OCI-LY1 (cell line): ENCODE results near the gene TMEM164.

Experiments used
- H2AFZ ChIP-seq: fragments of 200-600 bp; sonication (generic), shearing (Covaris generic); 2 replicates; pipeline ENCODE4 v1.6.0; 2014; ENCODE audit warnings: antibody characterized with exemption, mild to moderate bottlenecking, low read length
- H3F3A ChIP-seq: fragments of 200-600 bp; sonication (generic), shearing (Covaris generic); 2 replicates; pipeline ENCODE4 v1.6.0; 2014; ENCODE audit warnings: mild to moderate bottlenecking, antibody characterized with exemption, low read length, moderate library complexity; ENCODE audit not compliant: insufficient read depth
- H3K27ac ChIP-seq: fragments of 200-600 bp; sonication (generic); 2 replicates; pipeline ENCODE4 v1.5.1; 2014; ENCODE audit warnings: low read length, mixed run types, mild to moderate bottlenecking, low read depth; ENCODE audit not compliant: poor library complexity, severe bottlenecking
- H3K27me3 ChIP-seq: fragments of 200-600 bp; sonication (generic); 2 replicates; pipeline ENCODE4 v1.6.0; 2014; ENCODE audit warnings: antibody characterized with exemption, mild to moderate bottlenecking, low read length, moderate library complexity; ENCODE audit not compliant: insufficient read depth
- H3K36me3 ChIP-seq: fragments of 200-600 bp; sonication (generic); 2 replicates; pipeline ENCODE4 v1.6.1; 2014; ENCODE audit warnings: mild to moderate bottlenecking, antibody characterized with exemption, low read length, moderate library complexity, mixed read lengths; ENCODE audit not compliant: insufficient read depth
- H3K4me1 ChIP-seq: fragments of 200-600 bp; sonication (generic); 2 replicates; pipeline ENCODE4 v1.5.1; 2014; ENCODE audit warnings: mild to moderate bottlenecking, low read length, moderate library complexity; ENCODE audit not compliant: insufficient read depth, severe bottlenecking
- H3K4me2 ChIP-seq: fragments of 200-600 bp; sonication (generic), shearing (Covaris generic); 2 replicates; pipeline ENCODE4 v1.6.1; 2014; ENCODE audit warnings: low read length
- H3K4me3 ChIP-seq: fragments of 200-600 bp; sonication (generic); 2 replicates; pipeline ENCODE4 v1.5.1; 2014; ENCODE audit warnings: low read length, low read depth, mild to moderate bottlenecking, mixed read lengths; ENCODE audit not compliant: poor library complexity, severe bottlenecking
- H3K79me2 ChIP-seq: fragments of 200-600 bp; shearing (Covaris generic); 2 replicates; pipeline ENCODE4 v1.6.1; 2016; ENCODE audit warnings: mixed run types, low read length, mixed read lengths; ENCODE audit not compliant: insufficient read depth
- H3K9ac ChIP-seq: fragments of 200-600 bp; sonication (generic), shearing (Covaris generic); 2 replicates; pipeline ENCODE4 v1.6.1; 2014; ENCODE audit warnings: mild to moderate bottlenecking, low read length, mixed read lengths
- H3K9me2 ChIP-seq: fragments of 200-600 bp; sonication (generic), shearing (Covaris generic); 2 replicates; pipeline ENCODE4 v1.6.1; 2014; ENCODE audit warnings: low read depth, mild to moderate bottlenecking, low read length, mixed read lengths
- H3K9me3 ChIP-seq: fragments of 200-600 bp; shearing (Covaris generic); 2 replicates; pipeline ENCODE4 v1.6.1; 2014; ENCODE audit warnings: low read length, mixed read lengths
- H4K20me1 ChIP-seq: fragments of 200-600 bp; sonication (generic), shearing (Covaris generic); 2 replicates; pipeline ENCODE4 v1.6.0; 2016; ENCODE audit warnings: mild to moderate bottlenecking, low read length; ENCODE audit not compliant: insufficient read depth
- CTCF ChIP-seq: fragments of 200-600 bp; sonication (generic), shearing (Covaris generic); IDR thresholded peaks from 2 replicates; pipeline ENCODE4 v1.5.1; 2017; ENCODE audit warnings: mild to moderate bottlenecking, antibody characterized with exemption, low read length, moderate library complexity, mixed read lengths
- EZH2 ChIP-seq: fragments of 200-600 bp; sonication (generic), shearing (Covaris generic); IDR thresholded peaks from 2 replicates; pipeline ENCODE4 v1.8.0; 2017; ENCODE audit warnings: borderline replicate concordance, mixed run types, mild to moderate bottlenecking, antibody characterized with exemption, low read length, moderate library complexity, mixed read lengths

The TMEM164 gene

DNA sequence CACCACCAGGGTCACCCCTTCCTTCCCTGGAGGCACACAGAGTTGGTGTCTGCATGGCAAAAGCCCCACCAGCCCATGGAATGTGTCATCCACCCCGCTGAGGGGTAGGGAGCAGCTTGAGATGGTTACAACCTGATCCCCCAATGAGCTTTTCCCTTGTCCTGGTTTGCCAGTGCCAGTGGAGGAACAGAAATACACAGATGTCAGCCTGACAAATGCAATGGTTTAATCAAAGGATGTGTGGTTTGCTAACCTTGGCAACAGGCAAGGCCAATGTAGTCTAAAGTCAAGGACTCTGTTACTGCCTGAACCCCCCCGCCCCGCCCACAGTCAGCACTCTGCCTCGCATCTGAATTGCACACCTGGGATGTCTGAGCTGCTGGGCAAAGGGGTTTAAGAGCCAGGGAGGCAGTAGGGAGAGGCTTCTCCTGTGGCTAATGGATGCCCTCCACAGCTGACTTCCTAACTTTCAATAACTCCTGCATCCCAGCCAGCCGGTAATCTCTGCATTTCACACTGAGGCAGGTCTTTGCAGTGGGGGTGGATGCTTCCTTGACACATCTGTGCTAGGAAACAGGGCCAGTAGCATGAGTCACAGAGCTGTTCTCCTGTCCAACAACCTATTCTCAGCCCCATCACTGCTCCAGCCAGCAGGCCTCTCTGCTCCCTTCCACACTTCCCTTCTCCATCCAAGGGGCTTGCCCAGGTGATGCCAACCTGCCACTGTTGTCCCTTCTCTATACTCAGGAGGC, 177.4 kb downstream of the TMEM164 start:
- no peaks in the 10 kb centered on the region for H3K36me3 ChIP-seq
- H3F3A ChIP-seq, result no peaks in the 10 kb centered on the region
- no peaks in the 10 kb centered on the region for H4K20me1 ChIP-seq
- no peak overlapping the region for H2AFZ ChIP-seq
- no peaks in the 10 kb centered on the region for H3K79me2 ChIP-seq
- no peaks in the 10 kb centered on the region for H3K9me3 ChIP-seq
- no peaks in the 10 kb centered on the region for H3K4me1 ChIP-seq
- H3K9me2 ChIP-seq, result no peaks in the 10 kb centered on the region
- H3K4me3 ChIP-seq, result no peak overlapping the region
- H3K9ac ChIP-seq, result no peak overlapping the region
- H3K27ac ChIP-seq, result no peak overlapping the region
- TF ChIP-seq EZH2 (no peak), CTCF (no peak)
- no peaks in the 10 kb centered on the region for H3K27me3 ChIP-seq
- no peak overlapping the region for H3K4me2 ChIP-seq

DNA sequence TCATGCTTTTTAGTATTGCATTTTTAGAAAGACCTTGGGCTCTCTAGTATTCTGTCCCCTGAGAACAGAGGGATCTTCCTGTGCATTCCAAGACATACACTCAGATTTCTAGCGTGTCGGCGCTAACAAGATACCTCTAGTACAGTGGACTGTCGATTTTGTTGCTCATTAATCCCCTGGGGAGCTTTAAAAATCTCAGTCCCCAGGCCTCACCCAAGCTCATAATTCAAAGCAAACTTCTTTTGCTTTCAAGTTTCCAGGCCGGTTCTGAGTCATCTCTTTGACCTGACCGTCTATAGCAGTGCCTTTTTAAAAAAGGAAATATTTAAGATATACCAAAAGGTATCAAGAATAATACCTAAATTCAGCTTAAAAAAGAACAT, 178.0 kb downstream of the TMEM164 start:
- Histone ChIP-seq H3K9me3 (no peaks in the 10 kb centered on the region), H3K9ac (no peak overlapping the region), H3K27ac (no peak overlapping the region), H3K4me1 (no peaks in the 10 kb centered on the region), H3K9me2 (no peaks in the 10 kb centered on the region), H3K79me2 (no peaks in the 10 kb centered on the region), H3F3A (no peaks in the 10 kb centered on the region), H4K20me1 (no peaks in the 10 kb centered on the region), H3K27me3 (no peaks in the 10 kb centered on the region), H3K4me2 (no peak overlapping the region), H2AFZ (no peak overlapping the region), H3K36me3 (no peaks in the 10 kb centered on the region), H3K4me3 (no peak overlapping the region)
- TF ChIP-seq CTCF (no peak), EZH2 (no peak)

- Histone ChIP-seq H2AFZ (no peak overlapping the region), H3K4me2 (no peak overlapping the region), H3K79me2 (no peaks in the 10 kb centered on the region), H3K27me3 (no peaks in the 10 kb centered on the region), H3K9me3 (no peaks in the 10 kb centered on the region), H3K4me1 (no peaks in the 10 kb centered on the region), H3K9ac (no peak overlapping the region), H3K36me3 (no peaks in the 10 kb centered on the region), H3F3A (no peaks in the 10 kb centered on the region), H3K4me3 (no peak overlapping the region), H4K20me1 (no peaks in the 10 kb centered on the region), H3K27ac (no peak overlapping the region), H3K9me2 (no peaks in the 10 kb centered on the region)
- TF ChIP-seq CTCF (no peak), EZH2 (no peak)
Measured at GRCh38 chrX:110181459-110182137, 178.7 kb downstream of the TMEM164 start.
